ENCODE measurements around the gene NAAA.

- TF ChIP-seq CTCF (IDR thresholded peaks at IDR 0.05; ENCODE audit: low read length) (no peak), EZH2 (optimal IDR thresholded peaks at IDR 0.05; ENCODE audit: low read depth, low read length) (no peak)
Observed at GRCh38 chr4:75907966-75908365, 32.8 kb downstream of the NAAA start.

Data from MM.1S (cell line).